GM10847 (cell line): ENCODE measurements around the gene UBE2B.

Experiments
- POLR2A ChIP-seq: IDR thresholded peaks from 2 replicates; pipeline ENCODE4 v1.6.1; 2011; ENCODE audit not compliant: insufficient read length; ENCODE audit errors: extremely low read depth

Gene UBE2B

DNA sequence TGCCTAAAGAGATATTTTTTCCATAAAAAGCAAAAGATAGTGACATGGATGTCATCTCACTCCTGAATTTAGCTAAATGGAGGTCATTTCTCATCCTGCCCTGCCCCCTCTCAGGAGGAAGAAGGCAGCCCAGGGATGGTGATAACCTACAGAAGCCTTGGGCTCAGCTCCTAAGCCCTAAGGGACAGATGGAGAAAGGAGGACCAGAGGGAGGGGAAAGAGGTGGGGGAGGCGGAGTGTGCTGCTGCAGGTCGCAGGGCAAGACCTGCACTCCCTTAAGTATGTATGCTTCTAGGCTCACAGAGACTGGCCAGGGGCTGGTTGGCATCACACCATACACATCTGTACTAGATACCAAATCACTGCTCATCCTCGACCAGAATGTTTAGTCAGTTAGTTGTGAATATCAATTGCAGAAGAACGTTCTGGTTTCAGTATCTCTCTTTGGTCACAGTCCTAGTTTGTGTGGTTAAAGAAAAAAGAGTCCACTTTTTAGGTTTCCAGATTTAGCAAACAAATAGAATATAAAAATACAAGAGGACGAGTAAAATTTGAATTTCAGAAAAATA is 58.7 kb downstream of the UBE2B start:
- no peak for TF ChIP-seq POLR2A

DNA sequence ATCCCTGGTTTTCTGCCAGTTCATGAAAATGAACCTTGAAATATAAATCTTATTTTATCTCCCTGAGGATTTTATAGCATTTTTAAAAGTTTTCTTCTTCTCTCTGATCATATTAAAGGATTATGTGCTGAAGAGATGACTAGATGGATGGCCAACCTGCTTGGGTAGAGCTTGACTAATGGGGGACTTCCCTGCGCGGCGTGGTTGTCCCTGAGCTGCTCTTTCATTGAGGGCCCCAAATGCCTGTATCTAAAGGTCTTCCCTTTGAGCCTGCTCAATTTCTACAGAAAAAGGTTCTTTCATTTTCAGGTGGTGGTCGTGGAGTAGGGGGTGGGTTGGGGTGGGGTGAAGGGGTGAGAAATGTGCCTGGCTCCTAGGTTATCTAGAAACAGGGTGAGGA is 60.8 kb downstream of the UBE2B start:
- no peak for TF ChIP-seq POLR2A

DNA sequence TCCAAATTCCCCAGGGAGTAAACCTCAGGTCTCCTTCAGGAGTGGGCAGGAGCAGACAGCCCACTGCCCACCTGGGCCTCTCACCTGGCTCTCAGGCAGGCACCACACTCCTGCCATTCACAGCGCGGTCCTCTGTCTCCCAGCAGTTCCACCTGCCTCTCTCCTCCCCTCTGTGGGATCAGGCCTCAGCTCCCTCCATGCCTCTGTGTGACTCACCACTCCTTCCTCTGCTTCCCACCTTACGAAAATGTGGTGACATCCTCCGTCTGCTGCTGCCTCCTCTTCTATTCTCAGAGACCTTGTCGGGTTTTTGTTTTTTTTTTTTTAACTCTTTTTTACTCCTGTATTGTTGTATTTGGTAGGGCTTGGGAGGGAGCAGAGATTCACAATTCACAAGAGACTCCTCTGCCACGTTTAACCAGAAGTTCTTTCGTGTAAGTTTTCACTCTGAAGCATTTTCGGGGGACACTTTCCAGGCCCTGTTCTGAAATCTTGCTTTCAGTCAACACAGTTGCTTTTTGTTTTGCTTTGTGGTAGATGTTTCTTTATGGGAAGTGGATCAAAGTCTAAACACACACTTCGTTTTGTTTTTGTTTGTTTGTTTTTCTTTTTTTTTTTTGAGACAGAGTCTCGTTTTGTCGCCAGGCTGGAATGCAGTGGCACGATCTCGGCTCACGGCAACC is 61.4 kb downstream of the UBE2B start:
- no peak for TF ChIP-seq POLR2A

DNA sequence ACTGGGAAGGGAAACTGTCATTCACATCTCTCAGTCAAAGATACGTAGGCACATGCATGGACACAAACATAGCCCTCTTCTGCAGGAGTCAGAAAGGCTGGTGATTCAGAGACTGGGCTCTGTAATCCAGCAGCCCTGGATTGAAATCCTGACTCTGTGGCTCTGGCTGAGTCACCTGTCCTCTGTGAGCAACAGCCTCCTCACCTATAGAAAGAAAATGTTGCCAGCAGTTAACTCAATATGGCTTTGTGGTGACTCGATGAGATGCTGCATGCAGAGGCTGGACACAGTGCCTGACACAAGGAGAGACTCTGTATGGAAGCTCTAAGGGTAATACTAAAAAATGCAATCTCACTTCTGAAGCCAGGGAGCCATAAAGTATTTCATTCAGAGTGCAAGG is 64.2 kb downstream of the UBE2B start:
- no peak for TF ChIP-seq POLR2A

DNA sequence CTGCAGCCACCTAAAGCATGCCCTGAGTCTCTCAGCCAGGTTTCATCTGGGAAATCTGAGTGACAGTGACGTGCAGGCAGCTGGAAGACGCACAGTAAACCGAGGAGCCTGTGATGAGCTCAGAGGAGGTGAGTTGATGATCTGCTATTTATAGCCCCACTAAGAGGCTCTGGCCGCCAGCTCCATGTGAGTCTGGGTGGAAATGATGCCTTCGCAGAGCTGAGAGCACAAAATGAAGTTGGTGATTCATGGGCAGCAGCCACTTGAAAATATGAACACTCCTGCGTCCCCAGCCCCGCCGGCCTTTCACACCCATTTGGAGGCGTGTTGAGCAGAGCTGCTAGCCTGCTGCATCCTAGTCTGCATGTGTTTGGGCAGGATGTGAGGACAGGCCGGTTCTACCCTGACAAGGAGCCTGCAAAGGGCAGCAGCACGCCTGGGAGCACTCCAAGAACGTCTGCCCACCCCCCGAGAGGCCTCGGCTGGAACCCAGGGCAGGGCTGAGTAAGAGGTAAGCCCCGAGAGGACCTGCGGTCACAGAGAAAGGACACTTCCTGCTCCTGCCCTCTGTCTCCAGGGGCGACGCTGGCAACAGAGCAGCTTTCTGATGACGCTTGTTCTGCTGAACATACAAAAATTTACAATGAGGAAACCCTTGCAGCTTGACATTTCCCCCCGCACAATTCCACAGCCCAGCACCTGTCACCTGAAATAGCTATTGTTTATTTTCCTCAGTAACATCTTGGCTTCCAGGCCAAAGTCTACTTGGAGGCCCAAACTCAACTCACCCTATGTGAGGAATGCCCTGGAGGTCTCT is 65.4 kb downstream of the UBE2B start:
- TF ChIP-seq POLR2A: no peak

DNA sequence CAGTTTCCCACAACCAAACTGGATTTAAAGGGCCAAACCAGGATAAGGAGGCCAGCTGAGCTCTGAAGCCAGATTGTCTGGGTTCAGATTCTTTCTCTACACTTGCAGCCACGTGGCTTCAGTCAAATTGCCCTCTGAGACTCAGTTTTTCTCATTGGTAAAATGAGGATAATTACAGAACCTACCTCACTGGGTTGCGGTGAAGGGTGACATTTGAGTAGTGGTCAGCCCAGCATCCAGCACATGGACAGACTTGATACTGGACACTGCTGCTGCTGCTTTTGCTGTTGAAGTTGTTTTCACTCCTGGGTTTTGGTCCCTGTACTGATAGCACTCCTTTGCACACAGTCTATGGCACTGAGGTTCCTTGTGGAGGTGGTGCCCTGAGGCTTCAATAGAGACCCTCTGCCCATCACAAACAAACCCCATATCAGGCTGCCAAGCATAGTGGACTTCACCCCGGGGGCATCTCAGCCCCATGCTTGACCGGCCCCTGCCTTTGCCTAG is 66.0 kb downstream of the UBE2B start:
- TF ChIP-seq POLR2A: no peak

DNA sequence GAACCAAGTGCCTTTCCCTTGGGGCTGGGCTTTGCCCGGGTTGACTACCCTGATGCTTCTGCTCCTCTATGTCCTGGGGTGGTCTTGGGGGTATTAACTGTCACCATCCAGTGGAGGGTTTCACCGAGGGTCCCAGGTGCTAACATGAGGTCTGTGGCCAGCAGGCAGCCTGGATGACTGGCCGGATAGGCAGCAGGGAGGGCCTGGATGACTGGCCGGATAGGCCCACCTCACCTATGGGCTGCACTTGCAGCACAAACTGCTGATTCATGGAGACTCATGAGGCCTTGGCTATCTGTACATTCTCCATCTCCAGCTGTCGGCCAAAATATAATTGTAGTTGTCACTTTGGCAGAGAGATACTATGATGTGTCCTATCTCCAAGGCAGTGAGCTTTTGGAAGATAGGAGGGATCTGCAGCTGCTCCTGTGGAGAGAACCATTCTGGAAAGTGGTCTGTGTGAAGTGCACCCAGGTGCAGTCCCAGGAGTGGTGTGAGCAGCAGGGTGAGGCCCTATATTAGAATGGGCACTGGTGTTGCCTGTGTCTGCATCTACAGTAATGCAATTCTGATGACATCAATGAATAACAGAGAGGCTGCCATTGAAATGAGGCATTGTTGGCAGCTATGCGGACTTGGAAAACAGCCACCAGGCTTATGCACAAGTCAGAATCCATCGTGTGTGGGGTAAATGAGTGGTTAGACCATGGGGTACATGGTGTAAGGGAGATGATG is 66.6 kb downstream of the UBE2B start:
- no peak for TF ChIP-seq POLR2A

DNA sequence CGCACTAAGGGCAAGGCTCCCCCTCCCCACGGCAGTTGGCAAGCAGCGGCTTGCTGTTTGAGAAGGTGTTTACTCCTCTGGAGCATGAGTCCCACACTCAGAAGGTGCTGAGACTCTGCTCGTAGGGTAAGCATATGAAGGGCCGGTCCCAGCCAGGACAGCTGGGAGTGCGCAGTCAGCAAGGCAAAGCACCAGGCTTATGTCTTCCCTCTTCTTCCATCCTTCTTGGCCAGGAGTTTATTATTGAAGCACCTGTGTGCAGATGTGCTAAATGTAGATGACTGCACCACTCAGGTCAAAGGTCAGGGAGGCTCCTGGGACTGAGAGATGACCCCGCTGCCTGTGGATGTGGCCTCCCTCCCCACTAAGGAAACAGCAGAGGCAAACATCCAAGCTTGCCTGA is 67.4 kb downstream of the UBE2B start:
- TF ChIP-seq POLR2A: no peak

DNA sequence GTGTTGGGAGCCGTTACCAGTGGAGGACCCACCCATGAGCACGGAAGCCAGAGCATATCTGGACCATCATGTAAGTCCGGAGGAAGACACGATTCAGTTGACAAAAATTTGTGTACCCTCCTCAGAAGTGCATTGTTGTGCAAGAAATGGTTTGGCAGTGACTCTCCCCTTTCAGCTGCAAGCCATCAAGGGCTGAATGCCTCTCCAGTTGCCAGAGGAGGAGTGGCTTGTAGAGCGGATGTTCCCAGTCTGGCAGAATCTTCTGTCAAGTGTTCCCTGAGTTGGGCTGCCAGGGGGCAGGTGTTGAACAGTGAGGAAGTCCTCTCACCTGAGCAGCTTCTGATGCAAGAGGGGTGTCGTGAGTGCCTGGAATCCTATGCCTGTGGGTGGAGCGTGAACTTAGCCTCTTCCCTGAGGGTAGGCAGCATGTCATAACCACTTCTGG is 67.9 kb downstream of the UBE2B start:
- TF ChIP-seq POLR2A: no peak

DNA sequence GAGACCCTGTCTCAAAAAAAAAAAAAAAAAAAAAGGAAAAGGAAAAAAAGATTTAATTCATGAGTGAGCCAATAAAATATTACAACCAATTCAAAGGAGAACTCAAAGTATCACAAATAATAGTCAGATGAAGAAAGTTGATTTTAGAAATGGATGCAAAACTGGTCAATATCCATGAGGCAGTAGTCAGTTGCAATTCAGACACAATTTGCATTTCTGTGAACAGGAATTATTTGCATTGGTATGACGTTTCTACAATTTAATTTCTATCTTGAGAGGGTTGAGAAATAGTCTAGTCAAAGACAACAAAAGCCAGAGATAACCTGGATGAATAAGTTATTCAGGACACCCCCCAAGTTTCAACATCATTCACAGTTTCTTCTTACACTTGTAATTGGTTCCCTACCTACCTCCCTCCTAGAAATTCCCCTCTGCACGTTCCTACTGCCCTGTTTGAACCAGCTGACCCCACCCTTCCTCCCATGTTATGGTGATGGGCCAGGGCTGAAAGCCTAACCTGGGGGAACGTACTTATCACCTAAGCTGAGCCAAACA is 68.9 kb downstream of the UBE2B start:
- TF ChIP-seq POLR2A: no peak
